Measurements from ENCODE around the gene HAUS5.
"Not testable (repeated sequence)": the region's sequence is repeated elsewhere in the genome, so short reads cannot be mapped to it uniquely, and the experiment has no call there.

HAUS5 gene, protein sequence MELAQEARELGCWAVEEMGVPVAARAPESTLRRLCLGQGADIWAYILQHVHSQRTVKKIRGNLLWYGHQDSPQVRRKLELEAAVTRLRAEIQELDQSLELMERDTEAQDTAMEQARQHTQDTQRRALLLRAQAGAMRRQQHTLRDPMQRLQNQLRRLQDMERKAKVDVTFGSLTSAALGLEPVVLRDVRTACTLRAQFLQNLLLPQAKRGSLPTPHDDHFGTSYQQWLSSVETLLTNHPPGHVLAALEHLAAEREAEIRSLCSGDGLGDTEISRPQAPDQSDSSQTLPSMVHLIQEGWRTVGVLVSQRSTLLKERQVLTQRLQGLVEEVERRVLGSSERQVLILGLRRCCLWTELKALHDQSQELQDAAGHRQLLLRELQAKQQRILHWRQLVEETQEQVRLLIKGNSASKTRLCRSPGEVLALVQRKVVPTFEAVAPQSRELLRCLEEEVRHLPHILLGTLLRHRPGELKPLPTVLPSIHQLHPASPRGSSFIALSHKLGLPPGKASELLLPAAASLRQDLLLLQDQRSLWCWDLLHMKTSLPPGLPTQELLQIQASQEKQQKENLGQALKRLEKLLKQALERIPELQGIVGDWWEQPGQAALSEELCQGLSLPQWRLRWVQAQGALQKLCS

DNA sequence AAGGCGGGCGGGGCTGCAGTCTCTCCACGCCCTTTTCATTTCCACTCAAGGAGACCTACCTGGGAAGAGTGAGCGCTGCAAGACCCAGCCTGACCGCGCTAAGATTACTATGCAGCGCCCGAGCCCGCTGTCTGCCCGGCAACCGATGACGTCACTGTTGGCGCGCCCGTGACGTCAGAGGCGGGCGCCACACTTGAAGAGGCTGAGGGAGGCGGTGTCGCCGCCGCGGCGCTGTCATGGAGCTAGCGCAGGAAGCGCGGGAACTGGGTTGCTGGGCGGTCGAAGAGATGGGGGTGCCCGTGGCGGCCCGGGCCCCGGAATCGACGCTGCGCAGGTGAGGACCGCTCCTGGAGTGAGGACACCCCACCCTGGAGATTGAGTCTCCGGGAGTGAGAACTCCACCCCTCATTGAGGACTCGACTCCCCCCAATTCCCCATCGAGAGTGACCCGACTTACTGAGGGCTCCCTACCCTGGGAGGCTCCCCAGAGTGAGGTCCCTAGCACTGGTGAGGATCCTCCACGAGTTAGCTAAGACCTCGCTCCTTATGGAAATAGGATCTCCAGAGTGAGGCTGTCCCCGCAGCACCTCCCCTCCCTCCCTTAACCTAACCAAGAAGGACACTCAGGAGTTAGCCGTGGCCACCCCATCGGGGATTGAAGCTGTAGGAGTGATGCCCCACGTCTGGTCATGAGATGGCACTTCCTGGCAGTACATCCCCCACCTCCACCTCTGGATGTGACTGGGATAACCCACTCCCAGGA, at the start of gene HAUS5:
TSS of gene HAUS5 (plus strand) at position 177 of the 763 bp plus-strand sequence. CDS start at position 237, 60 bp downstream.
- DNase-seq = peak; percentile 77

DNA sequence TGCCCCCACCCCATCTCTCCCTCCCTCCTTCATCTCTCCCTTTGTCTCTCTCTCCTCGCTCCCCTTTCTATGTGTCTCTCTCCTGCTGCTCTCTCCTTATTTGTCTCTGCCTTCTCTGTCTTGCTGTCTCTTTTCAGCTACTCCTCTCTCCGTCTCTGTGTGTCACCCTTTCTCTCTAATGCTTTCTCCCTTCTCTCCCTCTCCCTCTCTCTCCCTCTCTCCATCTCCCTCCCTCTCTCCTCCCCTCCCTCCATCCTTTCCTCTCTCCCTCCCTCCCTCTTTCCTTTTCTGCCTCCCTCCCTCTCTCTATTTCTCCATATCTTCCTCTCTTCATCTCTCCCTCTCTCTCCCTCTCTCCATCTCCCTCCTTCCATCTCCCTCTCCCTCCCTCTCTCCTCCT, 49.8 kb upstream of the HAUS5 start:
- DNase-seq = no peak

DNA sequence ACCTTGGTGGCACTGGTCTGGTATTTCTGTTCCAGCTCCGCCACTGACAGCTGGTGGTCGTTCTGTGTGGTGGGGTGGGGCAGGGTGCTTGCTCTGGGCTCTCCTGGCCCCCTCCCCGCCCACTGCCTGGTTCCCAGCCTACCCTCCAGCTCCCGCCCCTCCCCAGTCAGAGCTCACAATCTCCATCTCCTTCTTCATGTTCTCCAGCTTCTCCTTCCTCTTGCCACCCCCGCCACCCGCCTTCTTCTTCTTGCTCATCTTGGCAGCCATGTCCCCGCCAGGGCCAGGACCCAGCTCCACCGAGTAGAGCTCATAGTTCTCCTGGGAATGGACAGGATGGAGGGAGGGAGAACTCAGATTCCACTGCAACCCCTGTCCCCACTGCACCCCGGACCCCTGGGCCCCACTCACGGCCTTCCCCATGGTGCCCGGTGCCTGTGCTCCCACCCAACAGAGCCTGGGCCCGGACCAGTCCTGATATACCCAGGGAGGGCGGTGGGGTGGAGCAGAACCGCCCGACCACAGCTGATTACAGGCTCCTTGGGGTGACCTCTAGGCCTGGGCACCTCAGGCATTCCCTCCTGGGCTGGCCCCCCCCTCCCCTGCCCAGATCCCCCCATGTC, 49.2 kb upstream of the HAUS5 start, which contains the start of gene ATP4A:
TSS of gene ATP4A (minus strand) at position 452 of the 623 bp plus-strand sequence. CDS start at position 423, 29 bp downstream.
- DNase-seq = no peak

DNA sequence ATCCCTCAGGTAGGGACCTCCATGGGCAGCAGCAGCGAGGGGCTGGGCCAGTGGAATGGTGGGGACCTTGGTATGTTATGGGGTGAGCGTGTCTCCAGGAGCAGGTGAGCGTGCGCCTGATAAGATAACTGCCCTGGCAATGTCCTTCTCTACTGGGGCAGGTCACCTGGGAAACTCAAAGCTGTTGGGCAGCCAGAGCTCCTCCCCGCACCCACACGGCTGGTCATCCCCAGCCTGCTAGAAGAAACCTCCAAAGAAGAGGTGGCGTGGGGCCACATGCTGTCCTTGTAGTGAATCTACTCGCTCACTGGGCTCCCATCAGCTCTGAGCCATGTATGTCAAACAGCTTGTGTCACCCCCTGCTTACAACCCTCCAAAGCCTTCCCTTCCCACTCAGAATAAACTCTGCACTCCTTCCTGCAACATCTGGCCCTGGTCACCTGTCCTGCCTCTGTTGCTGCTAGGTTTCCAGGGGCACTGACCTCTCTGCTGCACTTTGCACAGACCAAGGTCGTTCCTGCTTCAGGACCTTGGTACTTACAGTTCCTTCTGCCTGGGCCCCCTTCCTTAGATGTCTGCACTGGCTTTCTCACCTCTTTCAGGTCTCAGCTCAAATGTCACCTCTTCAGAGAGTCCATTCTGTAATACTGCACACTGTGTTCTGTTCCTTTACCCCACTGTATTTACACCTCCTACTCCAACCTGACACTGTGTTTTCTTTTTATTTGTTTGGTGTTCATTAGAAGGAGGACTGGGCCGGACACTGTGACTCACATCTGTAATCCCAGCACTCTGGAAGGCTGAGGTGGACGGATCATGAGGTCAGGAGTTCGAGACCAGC, 47.3 kb upstream of the HAUS5 start:
- DNase-seq = no peak

DNA sequence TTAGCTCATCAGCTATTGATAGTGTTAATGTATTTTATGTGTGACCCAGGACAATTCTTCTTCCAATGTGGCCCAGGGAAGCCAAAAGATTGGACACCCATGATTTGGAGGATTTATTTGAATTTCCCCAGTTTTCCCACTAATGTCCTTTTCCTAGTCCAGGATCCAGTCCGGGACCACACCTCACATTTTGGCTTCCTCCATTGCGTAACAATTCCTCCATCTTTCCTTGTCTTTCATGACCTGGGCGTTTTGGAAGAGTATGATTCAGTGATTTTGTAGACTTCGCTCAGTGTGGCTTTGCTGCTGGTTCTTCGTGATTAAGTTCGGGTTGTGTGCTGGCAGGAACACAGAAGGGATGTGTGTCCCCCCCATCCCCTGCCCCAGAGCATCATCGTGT, 45.8 kb upstream of the HAUS5 start:
- DNase-seq = no peak

DNA sequence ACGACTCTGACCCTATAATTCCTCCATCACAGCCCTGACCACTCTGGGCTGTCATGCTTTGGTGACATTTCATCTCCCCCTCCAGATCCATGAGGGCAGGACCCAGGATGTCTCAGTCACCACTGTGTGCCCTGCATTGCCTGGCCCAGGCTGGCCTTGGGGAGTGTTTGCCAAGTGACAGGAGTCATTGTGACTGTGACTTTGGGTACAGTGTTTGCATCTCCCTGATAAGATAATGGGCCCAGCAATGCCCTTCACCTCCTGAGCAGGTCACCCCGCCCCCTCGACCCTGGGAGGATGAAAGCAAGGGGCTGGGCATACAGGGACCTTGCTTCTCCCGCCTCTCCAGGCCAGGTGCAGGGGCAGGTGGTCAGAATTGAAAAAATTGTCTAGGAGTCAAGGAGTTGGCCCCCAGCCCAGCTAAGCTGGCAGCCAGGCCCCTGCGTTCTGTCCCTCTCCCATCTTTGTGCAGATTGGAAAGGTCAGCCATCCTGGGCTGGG, 43.2 kb upstream of the HAUS5 start:
- no peak for DNase-seq

DNA sequence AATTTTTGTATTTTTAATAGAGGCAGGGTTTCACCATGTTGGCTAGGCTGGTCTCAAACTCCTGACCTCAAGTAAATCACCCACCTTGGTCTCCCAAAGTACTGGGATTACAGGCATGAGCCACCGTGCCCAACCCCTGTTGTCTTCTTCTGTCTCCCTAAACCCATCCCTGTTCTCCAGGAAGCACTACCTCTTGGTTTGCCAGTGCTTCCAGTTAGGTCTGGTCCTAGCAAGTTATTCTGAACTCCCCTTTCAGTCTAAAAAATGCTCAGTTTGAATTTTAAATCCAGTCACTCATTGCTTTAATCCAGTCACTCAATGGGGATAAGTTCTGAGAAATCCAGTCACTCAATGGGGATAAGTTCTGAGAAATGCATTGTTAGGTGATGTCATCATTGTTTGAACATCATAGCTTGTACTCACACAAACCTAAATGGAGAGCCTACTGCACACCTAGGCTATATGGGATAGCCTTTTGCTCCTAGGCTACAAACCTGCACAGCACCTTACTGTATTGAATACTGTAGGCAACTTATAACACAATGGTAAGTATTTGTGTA, 41.0 kb upstream of the HAUS5 start:
- DNase-seq = no peak

DNA sequence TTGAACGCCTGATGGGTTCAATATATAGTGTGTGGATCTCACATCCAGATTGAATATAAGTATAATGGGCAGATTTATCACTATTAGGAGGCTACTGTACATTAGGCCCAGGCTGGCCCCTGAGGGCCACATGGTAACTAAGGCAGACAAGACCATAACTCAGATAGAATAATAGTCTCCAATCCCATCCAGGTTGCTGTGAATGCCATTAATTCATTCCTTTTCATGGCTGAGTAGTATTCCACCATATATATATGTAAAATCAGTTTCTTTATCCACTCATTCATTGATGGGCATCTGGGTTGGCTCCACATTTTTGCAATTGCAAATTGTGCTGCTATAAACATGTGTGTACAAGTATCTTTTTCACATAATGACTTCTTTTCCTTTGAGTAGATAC, 34.6 kb upstream of the HAUS5 start:
- DNase-seq = no peak

DNA sequence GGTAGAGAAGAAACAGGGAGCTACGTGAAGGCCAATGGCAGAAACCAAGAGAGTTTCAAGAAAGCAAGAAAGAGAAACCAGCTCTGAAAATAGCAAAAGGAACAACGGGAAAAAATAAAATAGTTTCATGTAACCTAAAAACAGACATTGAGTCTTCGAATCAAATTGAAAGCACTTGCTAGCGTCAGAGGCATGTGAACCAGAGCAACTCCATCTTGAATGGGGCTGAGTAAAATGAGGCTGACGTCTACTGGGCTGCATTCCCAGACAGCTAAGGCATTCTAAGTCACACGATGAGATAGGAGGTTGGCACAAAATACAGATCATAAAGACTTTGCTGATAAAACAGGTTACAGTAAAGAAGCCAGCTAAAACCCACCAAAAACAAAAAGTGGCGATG, 33.8 kb upstream of the HAUS5 start:
- no peak for DNase-seq

DNA sequence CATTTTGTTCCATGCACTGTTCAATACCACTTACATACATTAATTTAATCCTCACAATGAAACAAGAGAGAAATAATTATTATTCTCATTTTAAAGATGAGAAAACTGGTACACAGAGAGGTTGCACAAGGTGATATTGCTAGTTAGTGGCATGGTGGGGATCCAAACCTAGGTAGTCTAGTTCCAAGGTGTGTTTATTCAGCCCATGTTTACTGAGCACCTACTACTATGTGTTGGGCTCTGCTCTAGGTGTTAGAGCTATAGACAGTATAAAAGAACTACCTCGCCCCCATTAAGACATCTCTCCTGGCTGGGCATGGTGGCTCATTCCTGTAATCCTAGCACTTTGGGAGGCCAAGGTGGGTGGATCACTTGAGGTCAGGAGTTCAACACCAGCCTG, 29.8 kb upstream of the HAUS5 start:
- DNase-seq = no peak

DNA sequence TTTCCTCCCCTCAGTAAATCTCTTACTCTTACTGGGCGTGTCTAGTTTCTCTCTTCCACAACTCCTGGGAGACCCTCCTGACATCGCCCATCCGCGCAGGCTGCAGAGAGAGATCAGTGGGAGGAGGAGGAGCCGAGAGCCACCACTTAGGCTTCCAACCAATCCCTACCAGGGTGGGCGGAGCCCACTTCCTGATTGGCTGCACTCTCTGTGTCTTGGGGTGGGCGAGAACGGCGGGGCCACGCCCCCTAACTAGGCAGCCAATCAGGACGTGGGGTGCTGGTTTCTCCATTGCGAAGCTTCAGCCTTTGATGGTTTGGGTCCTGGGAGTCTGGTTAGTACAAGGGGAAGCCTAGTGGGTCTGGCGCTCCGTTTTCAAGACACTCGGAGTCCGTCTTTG, 26.7 kb upstream of the HAUS5 start, which contains the start of gene PMIS2:
TSS of gene PMIS2 (plus strand) at position 326 of the 400 bp plus-strand sequence. CDS start 87 bp downstream, outside the sequence.
- DNase-seq = no peak

DNA sequence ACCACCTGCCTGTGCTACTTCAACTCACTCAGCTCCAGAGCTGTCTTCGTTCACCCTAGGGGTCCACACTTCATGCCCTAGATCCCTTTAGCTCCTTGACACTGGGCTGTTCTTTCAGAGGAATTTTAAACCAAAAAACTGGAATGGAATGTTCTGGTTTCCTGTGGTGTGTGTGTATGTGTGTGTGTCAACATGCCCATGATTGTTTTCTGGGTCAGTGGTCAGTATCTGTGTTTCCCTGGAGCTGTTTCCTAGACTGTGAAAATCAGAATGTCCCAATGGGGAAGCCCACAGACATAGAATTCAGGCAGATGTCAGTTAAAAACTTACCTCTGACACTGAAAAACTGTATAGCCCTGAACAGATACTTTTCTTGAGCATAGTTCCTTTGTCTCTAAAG, 25.2 kb upstream of the HAUS5 start:
- no peak for DNase-seq

DNA sequence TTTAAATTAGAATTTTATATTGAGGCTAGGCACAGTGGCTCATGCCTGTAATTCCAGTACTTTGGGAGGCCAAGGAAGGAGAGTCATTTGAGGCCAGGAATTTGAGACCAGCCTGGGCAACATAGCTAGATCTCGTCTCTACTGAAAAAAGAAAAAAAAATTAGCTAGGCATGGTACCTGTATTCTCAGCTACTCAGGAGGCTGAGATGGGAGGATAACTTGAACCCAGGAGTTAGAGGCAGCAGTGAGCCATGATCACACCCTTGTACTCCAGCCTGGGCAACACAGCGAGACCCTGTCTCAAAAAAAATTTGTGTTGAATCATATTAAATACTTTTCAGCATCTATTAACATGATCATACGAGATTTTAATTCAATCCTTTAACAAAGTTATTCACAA, 21.7 kb upstream of the HAUS5 start:
- DNase-seq = no peak

DNA sequence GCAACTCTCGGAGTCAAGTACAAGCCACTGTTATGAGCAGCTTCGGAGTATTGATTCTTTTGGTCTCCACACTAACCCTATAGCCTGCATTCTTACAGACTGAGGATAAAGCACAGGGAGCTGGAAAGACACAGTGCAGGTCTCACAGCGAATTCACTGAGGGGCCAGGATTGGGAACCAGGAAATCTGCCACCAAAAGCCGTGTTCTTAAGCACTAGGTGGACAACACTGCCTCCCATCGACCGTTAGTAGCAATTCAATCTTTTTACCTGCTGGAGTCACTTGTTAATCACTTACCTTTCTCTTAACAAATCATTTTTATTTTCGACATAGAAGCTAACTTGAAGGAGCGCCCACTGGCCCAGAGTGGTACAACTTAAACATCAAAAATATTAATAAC, 20.3 kb upstream of the HAUS5 start:
- DNase-seq = peak; percentile 55

DNA sequence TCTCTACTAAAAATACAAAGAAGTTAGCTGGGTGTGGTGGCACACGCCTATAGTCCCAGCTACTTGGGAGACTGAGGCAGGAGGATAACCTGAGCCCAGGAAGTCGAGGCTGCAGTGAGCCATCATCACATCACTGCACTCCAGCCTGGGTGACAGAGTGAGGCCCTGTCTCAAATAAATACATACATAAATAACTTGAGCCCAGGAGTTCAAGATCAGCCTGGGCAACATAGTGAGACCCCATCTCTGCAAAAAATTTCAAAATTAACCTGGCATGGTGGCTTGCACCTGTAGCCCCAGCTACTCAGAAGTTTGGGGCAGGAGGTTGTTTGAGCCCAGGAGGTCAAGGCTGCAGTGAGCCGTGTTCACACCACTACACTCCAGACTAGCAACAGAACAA, 17.5 kb upstream of the HAUS5 start:
- DNase-seq = not testable (repeated sequence)

DNA sequence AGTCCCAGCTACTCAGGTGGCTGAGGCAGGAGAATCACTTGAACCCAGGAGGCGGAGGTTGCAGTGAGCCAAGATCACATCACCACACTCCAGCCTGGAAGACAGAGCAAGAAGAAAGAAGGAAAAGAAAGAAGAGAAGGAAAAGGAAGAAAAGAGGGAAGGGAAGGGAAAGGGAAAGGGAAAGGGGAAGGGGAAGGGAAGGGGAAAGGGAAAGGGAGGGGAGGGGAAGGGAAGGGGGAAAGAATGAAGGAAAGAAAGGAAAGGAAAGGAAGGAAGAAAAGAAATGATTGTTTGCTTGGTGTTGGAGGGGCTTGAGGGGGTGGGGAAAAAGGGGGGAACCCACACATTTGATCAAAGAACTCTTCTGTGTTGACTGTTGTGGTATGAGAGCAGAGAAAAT, 16.6 kb upstream of the HAUS5 start:
- DNase-seq = no peak

DNA sequence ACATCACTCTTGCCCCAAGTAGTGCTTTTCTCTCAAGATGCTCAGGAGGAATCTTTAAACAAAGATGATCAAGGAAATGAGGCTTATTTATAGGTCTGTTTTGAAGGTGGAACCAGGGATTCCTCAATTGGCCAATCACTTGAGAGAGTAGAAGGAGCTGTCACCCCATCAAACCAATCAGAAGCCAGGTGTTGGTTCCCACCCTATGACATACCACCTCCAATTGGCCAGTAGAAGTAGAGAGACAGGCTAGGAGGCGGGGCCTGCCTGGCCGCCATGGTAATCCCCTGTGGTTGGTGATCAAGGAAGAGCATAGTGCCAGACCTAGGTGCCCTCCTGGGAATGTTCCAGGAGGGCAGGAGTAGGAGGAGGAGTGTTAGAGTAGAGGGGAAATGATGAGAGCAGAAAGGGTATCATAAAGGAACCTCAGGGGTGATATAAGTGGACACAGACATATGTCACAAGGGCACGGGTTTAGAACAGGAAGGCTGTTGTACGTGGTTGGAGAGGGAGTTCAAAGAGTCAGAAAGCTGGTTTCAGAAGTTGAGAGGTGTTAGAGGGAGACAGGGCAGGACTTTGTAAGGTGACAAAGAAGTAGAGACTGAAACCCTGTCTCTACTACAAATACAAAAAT, 16.1 kb upstream of the HAUS5 start:
- DNase-seq = no peak

DNA sequence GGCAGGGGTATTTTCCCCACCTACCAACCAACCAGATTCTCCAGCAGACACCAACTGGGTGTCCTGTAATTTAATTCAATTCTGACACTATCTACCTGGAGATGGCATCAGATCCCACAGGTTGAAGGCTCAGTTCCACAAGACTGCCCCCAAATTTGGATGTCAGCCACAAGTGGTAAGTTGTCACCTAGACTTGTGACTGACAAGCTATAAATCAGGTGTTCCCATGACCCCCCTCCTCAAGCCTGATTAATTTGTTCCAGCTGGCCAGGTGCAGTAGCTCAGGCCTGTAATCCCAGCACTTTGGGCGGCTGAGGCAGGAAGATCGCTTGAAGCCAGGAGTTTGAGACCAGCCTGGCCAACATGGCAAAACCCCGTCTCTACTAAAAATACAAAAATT, 10.6 kb upstream of the HAUS5 start:
- no peak for DNase-seq

DNA sequence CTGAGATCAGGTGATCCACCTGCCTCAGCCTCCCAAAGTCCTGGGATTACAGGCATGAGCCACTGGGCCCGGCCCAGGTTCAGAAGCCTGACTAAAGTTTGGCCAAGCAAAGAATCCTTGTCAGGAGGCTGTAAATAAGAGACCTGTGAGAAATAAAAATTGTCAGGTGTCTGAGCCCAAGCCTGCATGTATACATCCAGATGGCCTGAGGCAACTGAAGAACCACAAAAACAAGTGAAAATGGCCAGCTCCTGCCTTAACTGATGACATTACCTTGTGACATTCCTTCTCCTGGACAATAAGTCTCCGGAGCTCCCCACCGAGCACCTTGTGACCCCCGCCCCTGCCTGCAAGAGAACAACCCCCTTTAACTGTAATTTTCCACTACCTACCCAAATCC, 8.1 kb upstream of the HAUS5 start:
- not testable (repeated sequence) for DNase-seq

DNA sequence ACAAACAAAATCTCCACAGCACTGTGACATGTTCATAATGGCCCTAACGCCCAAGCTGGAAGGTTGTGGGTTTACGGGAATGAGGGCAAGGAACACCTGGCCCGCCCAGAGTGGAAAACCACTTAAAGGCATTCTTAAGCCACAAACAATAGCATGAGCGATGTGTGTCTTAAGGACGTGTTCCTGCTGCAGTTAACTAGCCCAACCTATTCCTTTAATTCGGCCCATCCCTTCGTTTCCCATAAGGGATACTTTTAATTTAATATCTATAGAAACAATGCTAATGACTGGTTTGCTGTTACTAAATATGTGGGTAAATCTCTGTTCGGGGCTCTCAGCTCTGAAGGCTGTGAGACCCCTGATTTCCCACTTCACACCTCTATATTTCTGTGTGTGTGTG, 5.4 kb upstream of the HAUS5 start:
- DNase-seq = not testable (repeated sequence)

DNA sequence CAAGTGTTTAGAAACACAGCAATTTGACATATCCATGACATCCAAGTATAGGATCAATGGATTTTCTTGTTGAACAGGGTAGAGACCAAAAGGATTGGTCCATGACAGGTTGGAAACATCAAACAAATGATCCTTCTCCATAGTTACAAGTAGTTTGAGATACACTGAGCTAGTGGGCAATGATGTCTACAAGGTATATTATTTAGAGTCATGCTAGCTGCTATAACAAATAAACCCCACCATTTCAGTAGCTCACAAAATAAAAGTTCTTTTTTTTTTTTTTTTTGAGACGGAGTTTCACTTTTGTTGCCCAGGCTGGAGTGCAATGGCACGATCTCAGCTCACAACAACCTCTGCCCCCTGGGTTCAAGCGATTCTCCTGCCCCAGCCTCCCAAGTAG, 4.9 kb upstream of the HAUS5 start:
- no peak for DNase-seq

All from NCI-H2029 treated with DMSO at 0.1 percent for 48 hours (cell line).